SK-N-SH treated with all-trans-retinoic acid at 6 μM for 48 hours (cell line): ENCODE measurements around the gene ZNF135.

Experiments used
- ATAC-seq: fragments of 200-7000 bp; cut with Tn5 transposase; 3 replicates; pipeline ENCODE4 v1.9.1; 2020; ENCODE audit warnings: mild to moderate bottlenecking, moderate library complexity
- ARNTL ChIP-seq: fragments of 450-650 bp; formaldehyde crosslinking; IDR thresholded peaks from 2 replicates; pipeline ENCODE4 v1.5.0; 2020; ENCODE audit warnings: low read depth, mild to moderate bottlenecking, moderate library complexity, borderline replicate concordance
- BACH2 ChIP-seq: fragments of 250-450 bp; sonication (Bioruptor Pico); IDR thresholded peaks from 2 replicates; pipeline ENCODE4 v1.9.0; 2021; ENCODE audit warnings: mild to moderate bottlenecking, borderline replicate concordance
- CSDC2 ChIP-seq: fragments of 250-450 bp; sonication (Bioruptor Pico); IDR thresholded peaks from 2 replicates; pipeline ENCODE4 v1.5.0; 2020; ENCODE audit warnings: mild to moderate bottlenecking, moderate library complexity
- ESRRG ChIP-seq: fragments of 250-450 bp; sonication (Bioruptor Pico); IDR thresholded peaks from 2 replicates; pipeline ENCODE4 v1.6.1; 2021; ENCODE audit warnings: mild to moderate bottlenecking
- GLIS3 ChIP-seq: fragments of 250-450 bp; sonication (Bioruptor Pico); IDR thresholded peaks from 2 replicates; pipeline ENCODE4 v1.5.0; 2020; ENCODE audit warnings: mild to moderate bottlenecking, moderate library complexity
- ISL1 ChIP-seq: fragments of 250-450 bp; sonication (Bioruptor Pico); IDR thresholded peaks from 2 replicates; pipeline ENCODE4 v2.1.2; 2022; ENCODE audit warnings: mild to moderate bottlenecking, moderate library complexity
- OSR1 ChIP-seq: fragments of 250-450 bp; sonication (Bioruptor Pico); IDR thresholded peaks from 2 replicates; pipeline ENCODE4 v1.8.0; 2022; ENCODE audit warnings: moderate library complexity, mild to moderate bottlenecking, inconsistent platforms
- PPARA ChIP-seq: fragments of 250-450 bp; sonication (Bioruptor Pico); IDR thresholded peaks from 2 replicates; pipeline ENCODE4 v1.5.0; 2020; ENCODE audit warnings: mild to moderate bottlenecking, borderline replicate concordance
- RARB ChIP-seq: fragments of 250-450 bp; sonication (Bioruptor Pico); IDR thresholded peaks from 2 replicates; pipeline ENCODE4 v1.8.0; 2021; ENCODE audit warnings: mild to moderate bottlenecking, moderate library complexity
- SNAI2 ChIP-seq: fragments of 250-450 bp; sonication (Bioruptor Pico); IDR thresholded peaks from 2 replicates; pipeline ENCODE4 v1.5.0; 2020; ENCODE audit warnings: mild to moderate bottlenecking, moderate library complexity
- TCF4 ChIP-seq: fragments of 250-450 bp; sonication (Bioruptor Pico); IDR thresholded peaks from 2 replicates; pipeline ENCODE4 v1.8.0; 2021; ENCODE audit warnings: mild to moderate bottlenecking, moderate library complexity, borderline replicate concordance
- TOX ChIP-seq: fragments of 250-450 bp; sonication (Bioruptor Pico); IDR thresholded peaks from 2 replicates; pipeline ENCODE4 v1.8.0; 2021; ENCODE audit warnings: mild to moderate bottlenecking, moderate library complexity, borderline replicate concordance
- ZC3H10 ChIP-seq: fragments of 250-450 bp; sonication (Bioruptor Pico); IDR thresholded peaks from 2 replicates; pipeline ENCODE4 v1.5.1; 2021; ENCODE audit warnings: mild to moderate bottlenecking, moderate library complexity
- ZFP3 ChIP-seq: fragments of 250-450 bp; sonication (Bioruptor Pico); IDR thresholded peaks from 2 replicates; pipeline ENCODE4 v1.5.0; 2020; ENCODE audit warnings: mild to moderate bottlenecking, moderate library complexity
- ZFP30 ChIP-seq: fragments of 450-650 bp; formaldehyde crosslinking; IDR thresholded peaks from 2 replicates; pipeline ENCODE4 v1.5.0; 2022; ENCODE audit warnings: mild to moderate bottlenecking, moderate library complexity
- ZNF565 ChIP-seq: fragments of 450-650 bp; formaldehyde crosslinking; conservative IDR thresholded peaks from 2 replicates; pipeline ENCODE4 v1.5.0; 2020; ENCODE audit warnings: low read depth, mild to moderate bottlenecking, moderate library complexity
- ZNF70 ChIP-seq: fragments of 450-650 bp; formaldehyde crosslinking; IDR thresholded peaks from 2 replicates; pipeline ENCODE4 v1.5.0; 2020; ENCODE audit warnings: mild to moderate bottlenecking, moderate library complexity
- ZNF8 ChIP-seq: fragments of 450-650 bp; formaldehyde crosslinking; IDR thresholded peaks from 2 replicates; pipeline ENCODE4 v1.5.0; 2020; ENCODE audit warnings: mild to moderate bottlenecking, moderate library complexity
- TF ChIP-seq, protein P1 (sequence below): fragments of 250-450 bp; sonication (Bioruptor Pico); IDR thresholded peaks from 2 replicates; pipeline ENCODE4 v1.8.0; 2021; ENCODE audit warnings: low read depth, mild to moderate bottlenecking, moderate library complexity, borderline replicate concordance
- TF ChIP-seq, protein P2 (sequence below): fragments of 250-450 bp; sonication (Bioruptor Pico); IDR thresholded peaks from 2 replicates; pipeline ENCODE4 v1.8.0; 2020; ENCODE audit warnings: mild to moderate bottlenecking, moderate library complexity, borderline replicate concordance
- TF ChIP-seq, protein P3 (sequence below): fragments of 250-450 bp; sonication (Bioruptor Pico); IDR thresholded peaks from 2 replicates; pipeline ENCODE4 v1.5.1; 2021; ENCODE audit warnings: mild to moderate bottlenecking, moderate library complexity
- TF ChIP-seq, protein P4 (sequence below): fragments of 250-450 bp; sonication (Bioruptor Pico); IDR thresholded peaks from 2 replicates; pipeline ENCODE4 v1.5.0; 2020; ENCODE audit warnings: mild to moderate bottlenecking, moderate library complexity

ZNF135 gene

DNA sequence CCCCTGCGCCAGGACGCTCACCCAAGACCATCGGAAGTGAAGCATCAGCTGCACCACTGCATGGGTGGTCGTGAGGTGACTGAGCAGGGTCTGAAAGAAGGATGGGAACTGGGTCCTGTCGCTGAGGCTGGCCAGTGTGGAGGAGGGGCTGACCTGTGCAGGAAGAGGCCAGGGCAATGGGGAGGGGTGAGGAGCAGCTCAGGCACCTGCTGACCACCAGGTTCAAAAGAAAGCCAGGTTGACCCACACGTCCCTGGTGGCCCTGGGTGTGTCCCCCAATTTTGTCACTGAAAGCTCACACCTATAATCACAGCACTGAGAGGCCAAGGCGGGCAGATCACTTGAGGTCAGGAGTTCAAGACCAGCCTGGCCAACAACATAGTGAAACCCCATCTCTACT lies 39.0 kb upstream of the ZNF135 start (continued):
- TF ChIP-seq, protein P1, sequence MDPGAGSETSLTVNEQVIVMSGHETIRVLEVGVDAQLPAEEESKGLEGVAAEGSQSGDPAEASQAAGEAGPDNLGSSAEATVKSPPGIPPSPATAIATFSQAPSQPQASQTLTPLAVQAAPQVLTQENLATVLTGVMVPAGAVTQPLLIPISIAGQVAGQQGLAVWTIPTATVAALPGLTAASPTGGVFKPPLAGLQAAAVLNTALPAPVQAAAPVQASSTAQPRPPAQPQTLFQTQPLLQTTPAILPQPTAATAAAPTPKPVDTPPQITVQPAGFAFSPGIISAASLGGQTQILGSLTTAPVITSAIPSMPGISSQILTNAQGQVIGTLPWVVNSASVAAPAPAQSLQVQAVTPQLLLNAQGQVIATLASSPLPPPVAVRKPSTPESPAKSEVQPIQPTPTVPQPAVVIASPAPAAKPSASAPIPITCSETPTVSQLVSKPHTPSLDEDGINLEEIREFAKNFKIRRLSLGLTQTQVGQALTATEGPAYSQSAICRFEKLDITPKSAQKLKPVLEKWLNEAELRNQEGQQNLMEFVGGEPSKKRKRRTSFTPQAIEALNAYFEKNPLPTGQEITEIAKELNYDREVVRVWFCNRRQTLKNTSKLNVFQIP (CRISPR knock-in tag) = no peak
- TF ChIP-seq ZNF565 (CRISPR knock-in tag) (no peak), ZNF70 (CRISPR knock-in tag) (no peak), SNAI2 (CRISPR knock-in tag) (no peak), OSR1 (CRISPR knock-in tag) (no peak), ZC3H10 (CRISPR knock-in tag) (no peak), ISL1 (no peak), CSDC2 (CRISPR knock-in tag) (no peak), GLIS3 (no peak), ESRRG (CRISPR knock-in tag) (no peak), PPARA (no peak), ZFP3 (CRISPR knock-in tag) (no peak)

DNA sequence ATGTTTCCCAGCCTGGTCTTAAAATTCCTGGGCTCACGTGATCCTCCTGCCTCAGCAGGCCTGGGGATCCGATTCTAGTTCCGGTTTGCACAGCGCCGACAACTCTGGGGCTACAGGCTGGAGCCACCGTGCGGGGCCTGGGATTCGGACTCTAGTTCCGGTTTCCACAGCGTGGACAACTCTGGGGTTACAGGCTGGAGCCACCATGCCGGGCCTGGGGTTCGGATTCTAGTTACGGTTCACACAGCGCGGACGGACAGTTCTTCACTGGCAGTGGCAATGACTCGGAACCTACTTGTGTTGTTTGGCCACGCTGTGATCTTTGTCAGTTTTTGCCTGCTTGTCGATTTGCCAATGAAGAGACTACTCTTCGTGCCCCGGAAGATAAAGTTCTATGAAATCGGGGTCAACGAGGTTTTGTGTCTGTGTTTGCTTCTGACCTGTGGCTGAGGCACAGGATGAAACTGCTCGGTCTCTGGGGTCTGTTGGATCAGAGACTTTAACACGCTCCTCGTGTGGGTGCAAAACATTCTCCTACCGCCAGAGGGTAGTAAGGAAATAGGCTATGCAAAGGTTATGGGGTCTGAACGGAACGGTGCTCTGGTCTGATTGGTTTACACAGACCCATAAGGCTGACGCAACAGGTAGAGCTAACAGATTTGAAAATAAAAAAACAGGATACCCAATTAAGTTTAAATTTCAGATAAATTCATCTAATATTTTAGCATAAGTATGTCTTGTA lies 37.4 kb upstream of the ZNF135 start:
- ATAC-seq = peak; percentile 45; the same call in 2 of the 3 replicates
- TF ChIP-seq, protein P1 (CRISPR knock-in tag) = no peak
- TF ChIP-seq ZFP30 (no peak), RARB (CRISPR knock-in tag) (no peak), ZNF70 (CRISPR knock-in tag) (no peak), ZFP3 (CRISPR knock-in tag) (no peak), ESRRG (CRISPR knock-in tag) (no peak), ZC3H10 (CRISPR knock-in tag) (no peak), TOX (no peak), CSDC2 (CRISPR knock-in tag) (no peak), ARNTL (CRISPR knock-in tag) (no peak)
- TF ChIP-seq, protein P2, sequence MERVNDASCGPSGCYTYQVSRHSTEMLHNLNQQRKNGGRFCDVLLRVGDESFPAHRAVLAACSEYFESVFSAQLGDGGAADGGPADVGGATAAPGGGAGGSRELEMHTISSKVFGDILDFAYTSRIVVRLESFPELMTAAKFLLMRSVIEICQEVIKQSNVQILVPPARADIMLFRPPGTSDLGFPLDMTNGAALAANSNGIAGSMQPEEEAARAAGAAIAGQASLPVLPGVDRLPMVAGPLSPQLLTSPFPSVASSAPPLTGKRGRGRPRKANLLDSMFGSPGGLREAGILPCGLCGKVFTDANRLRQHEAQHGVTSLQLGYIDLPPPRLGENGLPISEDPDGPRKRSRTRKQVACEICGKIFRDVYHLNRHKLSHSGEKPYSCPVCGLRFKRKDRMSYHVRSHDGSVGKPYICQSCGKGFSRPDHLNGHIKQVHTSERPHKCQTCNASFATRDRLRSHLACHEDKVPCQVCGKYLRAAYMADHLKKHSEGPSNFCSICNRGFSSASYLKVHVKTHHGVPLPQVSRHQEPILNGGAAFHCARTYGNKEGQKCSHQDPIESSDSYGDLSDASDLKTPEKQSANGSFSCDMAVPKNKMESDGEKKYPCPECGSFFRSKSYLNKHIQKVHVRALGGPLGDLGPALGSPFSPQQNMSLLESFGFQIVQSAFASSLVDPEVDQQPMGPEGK (CRISPR knock-in tag) = no peak
- TF ChIP-seq, protein P3, sequence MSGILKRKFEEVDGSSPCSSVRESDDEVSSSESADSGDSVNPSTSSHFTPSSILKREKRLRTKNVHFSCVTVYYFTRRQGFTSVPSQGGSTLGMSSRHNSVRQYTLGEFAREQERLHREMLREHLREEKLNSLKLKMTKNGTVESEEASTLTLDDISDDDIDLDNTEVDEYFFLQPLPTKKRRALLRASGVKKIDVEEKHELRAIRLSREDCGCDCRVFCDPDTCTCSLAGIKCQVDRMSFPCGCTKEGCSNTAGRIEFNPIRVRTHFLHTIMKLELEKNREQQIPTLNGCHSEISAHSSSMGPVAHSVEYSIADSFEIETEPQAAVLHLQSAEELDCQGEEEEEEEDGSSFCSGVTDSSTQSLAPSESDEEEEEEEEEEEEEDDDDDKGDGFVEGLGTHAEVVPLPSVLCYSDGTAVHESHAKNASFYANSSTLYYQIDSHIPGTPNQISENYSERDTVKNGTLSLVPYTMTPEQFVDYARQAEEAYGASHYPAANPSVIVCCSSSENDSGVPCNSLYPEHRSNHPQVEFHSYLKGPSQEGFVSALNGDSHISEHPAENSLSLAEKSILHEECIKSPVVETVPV (CRISPR knock-in tag) = no peak

DNA sequence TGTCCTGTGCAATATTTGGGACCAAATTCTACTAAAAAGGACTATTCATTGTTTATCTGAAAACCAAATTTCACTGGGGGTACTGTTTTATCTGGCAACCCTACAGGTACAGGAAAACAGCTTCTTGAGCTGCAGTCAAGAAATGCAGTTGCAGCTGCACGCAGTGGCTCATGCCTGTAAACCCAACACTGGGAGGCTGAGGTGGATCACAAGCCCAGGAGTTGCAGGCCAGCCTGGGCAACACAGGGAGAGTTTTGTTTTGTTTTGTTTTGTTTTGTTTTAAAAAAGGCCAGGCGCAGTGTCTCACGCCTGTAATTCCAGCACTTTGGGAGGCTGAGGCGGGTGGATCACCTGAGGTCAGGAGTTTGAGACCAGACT lies 36.8 kb upstream of the ZNF135 start:
- ATAC-seq = no peak
- TF ChIP-seq ZNF70 (CRISPR knock-in tag) = no peak
- TF ChIP-seq TCF4 (CRISPR knock-in tag) = no peak
- no peak for TF ChIP-seq BACH2
- TF ChIP-seq ESRRG (CRISPR knock-in tag) = no peak

DNA sequence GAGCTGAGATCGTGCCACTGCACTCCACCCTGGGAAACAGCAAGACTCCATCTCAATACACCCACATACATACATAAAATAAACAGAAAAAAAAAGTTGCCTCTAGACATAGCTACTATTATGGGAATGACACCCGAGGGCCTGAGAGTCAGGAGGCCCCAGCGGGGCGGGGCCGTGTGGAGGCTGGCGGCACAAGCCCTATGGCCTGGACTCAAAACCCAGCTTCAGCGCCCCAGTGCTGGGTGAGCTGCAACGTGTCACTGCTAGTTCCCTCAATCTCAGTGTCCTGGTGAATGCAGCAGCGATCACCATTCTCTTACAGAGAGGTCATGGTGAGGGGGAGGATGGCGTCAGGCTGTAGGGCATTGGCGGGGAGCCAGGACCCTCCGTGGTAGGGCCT lies 34.4 kb upstream of the ZNF135 start:
- no peak for ATAC-seq
- TF ChIP-seq, protein P2 (CRISPR knock-in tag) = no peak
- TF ChIP-seq ESRRG (CRISPR knock-in tag) = no peak
- TF ChIP-seq, protein P3 (CRISPR knock-in tag) = no peak
- TF ChIP-seq, protein P4, sequence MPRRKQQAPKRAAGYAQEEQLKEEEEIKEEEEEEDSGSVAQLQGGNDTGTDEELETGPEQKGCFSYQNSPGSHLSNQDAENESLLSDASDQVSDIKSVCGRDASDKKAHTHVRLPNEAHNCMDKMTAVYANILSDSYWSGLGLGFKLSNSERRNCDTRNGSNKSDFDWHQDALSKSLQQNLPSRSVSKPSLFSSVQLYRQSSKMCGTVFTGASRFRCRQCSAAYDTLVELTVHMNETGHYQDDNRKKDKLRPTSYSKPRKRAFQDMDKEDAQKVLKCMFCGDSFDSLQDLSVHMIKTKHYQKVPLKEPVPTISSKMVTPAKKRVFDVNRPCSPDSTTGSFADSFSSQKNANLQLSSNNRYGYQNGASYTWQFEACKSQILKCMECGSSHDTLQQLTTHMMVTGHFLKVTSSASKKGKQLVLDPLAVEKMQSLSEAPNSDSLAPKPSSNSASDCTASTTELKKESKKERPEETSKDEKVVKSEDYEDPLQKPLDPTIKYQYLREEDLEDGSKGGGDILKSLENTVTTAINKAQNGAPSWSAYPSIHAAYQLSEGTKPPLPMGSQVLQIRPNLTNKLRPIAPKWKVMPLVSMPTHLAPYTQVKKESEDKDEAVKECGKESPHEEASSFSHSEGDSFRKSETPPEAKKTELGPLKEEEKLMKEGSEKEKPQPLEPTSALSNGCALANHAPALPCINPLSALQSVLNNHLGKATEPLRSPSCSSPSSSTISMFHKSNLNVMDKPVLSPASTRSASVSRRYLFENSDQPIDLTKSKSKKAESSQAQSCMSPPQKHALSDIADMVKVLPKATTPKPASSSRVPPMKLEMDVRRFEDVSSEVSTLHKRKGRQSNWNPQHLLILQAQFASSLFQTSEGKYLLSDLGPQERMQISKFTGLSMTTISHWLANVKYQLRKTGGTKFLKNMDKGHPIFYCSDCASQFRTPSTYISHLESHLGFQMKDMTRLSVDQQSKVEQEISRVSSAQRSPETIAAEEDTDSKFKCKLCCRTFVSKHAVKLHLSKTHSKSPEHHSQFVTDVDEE (CRISPR knock-in tag) = no peak
- TF ChIP-seq TOX = no peak
- TF ChIP-seq ZNF70 (CRISPR knock-in tag) = no peak
- no peak for TF ChIP-seq SNAI2 (CRISPR knock-in tag)
- no peak for TF ChIP-seq ZNF8 (CRISPR knock-in tag)
- TF ChIP-seq PPARA = no peak
